Fibroblast of the conjunctiva (primary cell): Measurements from ENCODE around the gene UBE2L5.

Experiments used
- DNase-seq: peaks from one replicate; pipeline ENCODE4 v3.0.0-alpha.2; 2010; ENCODE audit warnings: low read depth

The UBE2L5 gene

DNA sequence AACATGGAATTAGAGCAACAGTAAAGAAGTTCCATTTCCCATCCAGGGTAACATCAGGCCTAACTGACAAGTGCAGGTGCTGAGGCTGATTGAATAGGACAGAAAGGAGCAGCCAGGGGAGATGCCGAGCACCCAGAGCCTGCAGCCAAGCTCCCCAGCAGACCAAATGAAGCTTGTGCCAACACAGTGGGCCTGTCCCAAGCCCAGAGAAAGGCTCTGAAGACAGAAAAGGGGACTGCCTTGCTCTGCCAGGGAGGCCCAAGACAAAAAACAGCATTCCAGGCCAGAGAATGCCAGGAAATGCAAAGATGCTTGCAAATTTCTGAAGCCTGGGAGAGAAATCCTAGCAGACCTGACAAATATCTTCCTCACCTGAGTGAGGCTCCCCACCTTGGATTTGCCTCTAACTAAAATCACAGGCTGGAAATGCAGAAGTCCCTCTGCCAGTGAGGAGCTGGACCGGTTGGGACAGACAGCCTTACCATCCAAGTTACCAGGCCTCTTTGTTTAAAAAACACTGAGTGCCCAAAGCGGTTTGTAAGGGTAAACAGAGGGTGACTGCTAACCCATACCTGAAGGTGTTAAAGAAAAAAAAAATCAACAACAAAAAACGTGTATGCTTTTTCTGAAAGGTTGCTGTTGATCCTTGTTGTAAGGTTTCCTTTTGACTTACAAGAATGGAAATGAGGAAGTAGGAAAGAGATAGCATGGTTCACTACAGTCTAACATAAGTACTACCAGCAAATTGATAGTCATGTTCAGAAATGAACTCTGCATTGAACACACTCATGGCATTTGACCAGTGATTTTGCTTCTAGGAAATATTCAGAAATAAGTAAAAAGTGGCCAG is 55.3 kb downstream of the UBE2L5 start:
- no peak for DNase-seq
